Measurements from ENCODE around the gene PACSIN2.

- TF ChIP-seq, protein P1, sequence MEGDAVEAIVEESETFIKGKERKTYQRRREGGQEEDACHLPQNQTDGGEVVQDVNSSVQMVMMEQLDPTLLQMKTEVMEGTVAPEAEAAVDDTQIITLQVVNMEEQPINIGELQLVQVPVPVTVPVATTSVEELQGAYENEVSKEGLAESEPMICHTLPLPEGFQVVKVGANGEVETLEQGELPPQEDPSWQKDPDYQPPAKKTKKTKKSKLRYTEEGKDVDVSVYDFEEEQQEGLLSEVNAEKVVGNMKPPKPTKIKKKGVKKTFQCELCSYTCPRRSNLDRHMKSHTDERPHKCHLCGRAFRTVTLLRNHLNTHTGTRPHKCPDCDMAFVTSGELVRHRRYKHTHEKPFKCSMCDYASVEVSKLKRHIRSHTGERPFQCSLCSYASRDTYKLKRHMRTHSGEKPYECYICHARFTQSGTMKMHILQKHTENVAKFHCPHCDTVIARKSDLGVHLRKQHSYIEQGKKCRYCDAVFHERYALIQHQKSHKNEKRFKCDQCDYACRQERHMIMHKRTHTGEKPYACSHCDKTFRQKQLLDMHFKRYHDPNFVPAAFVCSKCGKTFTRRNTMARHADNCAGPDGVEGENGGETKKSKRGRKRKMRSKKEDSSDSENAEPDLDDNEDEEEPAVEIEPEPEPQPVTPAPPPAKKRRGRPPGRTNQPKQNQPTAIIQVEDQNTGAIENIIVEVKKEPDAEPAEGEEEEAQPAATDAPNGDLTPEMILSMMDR (conservative IDR thresholded peaks at IDR 0.05; ENCODE audit: low read depth in 2 of 2), result peak; percentile 61 to 66
- TF ChIP-seq EZH2 (IDR thresholded peaks at IDR 0.05; ENCODE audit: low read depth, unreplicated experiment) (no peak), EZH2phosphoT487 (IDR thresholded peaks at IDR 0.05; ENCODE audit: unreplicated experiment) (no peak), POLR2AphosphoS5 (IDR thresholded peaks at IDR 0.05; ENCODE audit: low read depth) (no peak)
- TF ChIP-seq, protein P2, sequence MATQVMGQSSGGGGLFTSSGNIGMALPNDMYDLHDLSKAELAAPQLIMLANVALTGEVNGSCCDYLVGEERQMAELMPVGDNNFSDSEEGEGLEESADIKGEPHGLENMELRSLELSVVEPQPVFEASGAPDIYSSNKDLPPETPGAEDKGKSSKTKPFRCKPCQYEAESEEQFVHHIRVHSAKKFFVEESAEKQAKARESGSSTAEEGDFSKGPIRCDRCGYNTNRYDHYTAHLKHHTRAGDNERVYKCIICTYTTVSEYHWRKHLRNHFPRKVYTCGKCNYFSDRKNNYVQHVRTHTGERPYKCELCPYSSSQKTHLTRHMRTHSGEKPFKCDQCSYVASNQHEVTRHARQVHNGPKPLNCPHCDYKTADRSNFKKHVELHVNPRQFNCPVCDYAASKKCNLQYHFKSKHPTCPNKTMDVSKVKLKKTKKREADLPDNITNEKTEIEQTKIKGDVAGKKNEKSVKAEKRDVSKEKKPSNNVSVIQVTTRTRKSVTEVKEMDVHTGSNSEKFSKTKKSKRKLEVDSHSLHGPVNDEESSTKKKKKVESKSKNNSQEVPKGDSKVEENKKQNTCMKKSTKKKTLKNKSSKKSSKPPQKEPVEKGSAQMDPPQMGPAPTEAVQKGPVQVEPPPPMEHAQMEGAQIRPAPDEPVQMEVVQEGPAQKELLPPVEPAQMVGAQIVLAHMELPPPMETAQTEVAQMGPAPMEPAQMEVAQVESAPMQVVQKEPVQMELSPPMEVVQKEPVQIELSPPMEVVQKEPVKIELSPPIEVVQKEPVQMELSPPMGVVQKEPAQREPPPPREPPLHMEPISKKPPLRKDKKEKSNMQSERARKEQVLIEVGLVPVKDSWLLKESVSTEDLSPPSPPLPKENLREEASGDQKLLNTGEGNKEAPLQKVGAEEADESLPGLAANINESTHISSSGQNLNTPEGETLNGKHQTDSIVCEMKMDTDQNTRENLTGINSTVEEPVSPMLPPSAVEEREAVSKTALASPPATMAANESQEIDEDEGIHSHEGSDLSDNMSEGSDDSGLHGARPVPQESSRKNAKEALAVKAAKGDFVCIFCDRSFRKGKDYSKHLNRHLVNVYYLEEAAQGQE (IDR thresholded peaks at IDR 0.05; ENCODE audit: unreplicated experiment), result no peak
Measured at GRCh38 chr22:43053176-43053575, 38.2 kb upstream of the PACSIN2 start.

All from GM23338 (cell line).